BE2C (cell line): ENCODE data around the gene DBET.
"Not testable (repeated sequence)": the region's sequence is repeated elsewhere in the genome, so short reads cannot be mapped to it uniquely, and the experiment has no call there.

Source experiments
- DNase-seq: peaks from one replicate; pipeline ENCODE4 v3.0.0-alpha.2; 2020
- H3K27me3 ChIP-seq: fragments of 250-450 bp; sonication (Bioruptor Pico); 2 replicates; pipeline ENCODE4 v1.5.1; 2020; ENCODE audit warnings: mild to moderate bottlenecking
- H3K36me3 ChIP-seq: fragments of 250-450 bp; sonication (Bioruptor Pico); 2 replicates; pipeline ENCODE4 v1.5.1; 2020; ENCODE audit warnings: mild to moderate bottlenecking
- H3K4me1 ChIP-seq: fragments of 250-450 bp; sonication (Bioruptor Pico); 2 replicates; pipeline ENCODE4 v1.5.1; 2020
- H3K4me3 ChIP-seq: 2 replicates; pipeline ENCODE4 v1.5.1; 2011; ENCODE audit warnings: low read depth, low read length
- H3K9me3 ChIP-seq: fragments of 250-450 bp; sonication (Bioruptor Pico); 2 replicates; pipeline ENCODE4 v1.5.1; 2020

Gene DBET

GRCh38 chr4:190110033-190110432 is 45.7 kb downstream of the DBET start:
- peaks cover 16% of the 10 kb centered on the region for H3K9me3 ChIP-seq
- H3K36me3 ChIP-seq, H3K27me3 ChIP-seq, H3K4me3 ChIP-seq, DNase-seq, H3K4me1 ChIP-seq: not testable (repeated sequence)

GRCh38 chr4:190110570-190111295 is 46.4 kb downstream of the DBET start:
- H3K9me3 ChIP-seq: peaks cover 16% of the 10 kb centered on the region
- H3K4me3 ChIP-seq, H3K4me1 ChIP-seq, H3K27me3 ChIP-seq, DNase-seq, H3K36me3 ChIP-seq: not testable (repeated sequence)

- not testable (repeated sequence) for H3K4me1 ChIP-seq, DNase-seq, H3K4me3 ChIP-seq, H3K36me3 ChIP-seq, H3K27me3 ChIP-seq
- peaks cover 13% of the 10 kb centered on the region for H3K9me3 ChIP-seq
These were observed 48.6 kb downstream of the DBET start for GRCh38 chr4:190112879-190113278.

- not testable (repeated sequence) for H3K9me3 ChIP-seq, H3K27me3 ChIP-seq, H3K4me1 ChIP-seq, H3K36me3 ChIP-seq, DNase-seq, H3K4me3 ChIP-seq
These were observed 50.7 kb downstream of the DBET start for GRCh38 chr4:190114991-190115390.
